ELF-1 (cell line): ENCODE data around the gene TRAF2.

ENCODE experiments used
- DNase-seq: peaks from one replicate; pipeline ENCODE4 v3.0.0-alpha.2; 2016; ENCODE audit warnings: low read depth, low spot score

TRAF2 gene

GRCh38 chr9:136961279-136962065, 75.2 kb downstream of the TRAF2 start:
- DNase-seq, result peak; percentile 49

- no peak for DNase-seq
Measured at GRCh38 chr9:136962163-136962562, 75.8 kb downstream of the TRAF2 start.

GRCh38 chr9:136962701-136963248, 76.5 kb downstream of the TRAF2 start:
- no peak for DNase-seq

- DNase-seq, result no peak
Measured at GRCh38 chr9:136963341-136963740, 77.0 kb downstream of the TRAF2 start.

- DNase-seq, result no peak
Measured at GRCh38 chr9:136963751-136964150, 77.4 kb downstream of the TRAF2 start.

- DNase-seq, result no peak
Measured at GRCh38 chr9:136964171-136964689, 77.9 kb downstream of the TRAF2 start.

GRCh38 chr9:136964833-136965422, 78.6 kb downstream of the TRAF2 start:
- DNase-seq, result no peak

- no peak for DNase-seq
Measured at GRCh38 chr9:136965771-136966484, 79.6 kb downstream of the TRAF2 start.

- no peak for DNase-seq
Measured at GRCh38 chr9:136968333-136969127, 82.2 kb downstream of the TRAF2 start.

GRCh38 chr9:136969150-136969549, 82.8 kb downstream of the TRAF2 start:
- no peak for DNase-seq

- DNase-seq, result no peak
Measured at GRCh38 chr9:136969774-136970173, 83.5 kb downstream of the TRAF2 start.

- DNase-seq, result no peak
Measured at GRCh38 chr9:136970361-136970760, 84.0 kb downstream of the TRAF2 start.

GRCh38 chr9:136971746-136972145, 85.4 kb downstream of the TRAF2 start:
- no peak for DNase-seq

- no peak for DNase-seq
Measured at GRCh38 chr9:136972335-136972734, 86.0 kb downstream of the TRAF2 start.

GRCh38 chr9:136972743-136973142, 86.4 kb downstream of the TRAF2 start:
- no peak for DNase-seq

GRCh38 chr9:136973618-136974617, 87.6 kb downstream of the TRAF2 start:
- no peak for DNase-seq

GRCh38 chr9:136974817-136975535, 88.7 kb downstream of the TRAF2 start:
- DNase-seq, result no peak

- DNase-seq, result peak; percentile 70
Measured at GRCh38 chr9:136975644-136976043, 89.3 kb downstream of the TRAF2 start.
